ENCODE measurements around the gene DOCK10. TPM values are rescaled to one million over a fixed set of nuclear protein-coding genes. Genes with fewer than 3 reads are reported as not detected.

DOCK10 gene
- total RNA-seq, 2 experiments from 2014 or later: 40.8 to 68.2 TPM

GRCh38 chr2:224990710-224991109, 51.6 kb downstream of the DOCK10 start:
- CTCF ChIA-PET (ENCODE audit: unreplicated experiment): interaction anchor here (1.0 kb wide), 1 partner anchor 9 kb away, joined by 5 read pairs; no protein-coding TSS in a partner anchor
- no peak for DNase-seq (ENCODE audit: low spot score)
- Histone ChIP-seq H3K9me2 (ENCODE audit: insufficient read depth, low read length) (no peaks in the 10 kb centered on the region), H3K36me3 (ENCODE audit: insufficient read depth, low read length) (no peaks in the 10 kb centered on the region; the same call in 1 of the 2 replicates), H3K4me1 (ENCODE audit: insufficient read depth, low read length, poor library complexity, severe bottlenecking) (no peaks in the 10 kb centered on the region), H3K9me3 (ENCODE audit: low read length) (no peaks in the 10 kb centered on the region), H4K20me1 (ENCODE audit: insufficient read depth, low read length) (no peaks in the 10 kb centered on the region), H3K4me3 (ENCODE audit: low read depth, low read length, poor library complexity, severe bottlenecking) (no peak overlapping the region), H3K27ac (ENCODE audit: low read depth, low read length, poor library complexity, severe bottlenecking) (no peak overlapping the region), H3K79me2 (ENCODE audit: insufficient read depth, low read depth, low read length) (no peaks in the 10 kb centered on the region), H3K4me2 (ENCODE audit: low read length) (no peak overlapping the region), H2AFZ (ENCODE audit: low read length) (no peak overlapping the region)
- intact Hi-C loops (cut with micrococcal nuclease; ENCODE audit: unreplicated experiment): no loop called here
- POLR2A ChIA-PET: interaction anchor here (0.5 to 2.0 kb wide), 3 partner anchors 9 to 52 kb away, joined by 3 to 5 read pairs (median 4); no protein-coding TSS in a partner anchor
- no TSS peak for BruUV-seq (replicated peaks)
- TF ChIP-seq CTCF (conservative IDR thresholded peaks at IDR 0.05; ENCODE audit: low read length) (no peak), EZH2phosphoT487 (IDR thresholded peaks at IDR 0.05; ENCODE audit: borderline replicate concordance, low read depth, low read length) (no peak)

- Histone ChIP-seq H2AFZ (ENCODE audit: low read length) (no peak overlapping the region), H3K4me2 (ENCODE audit: low read length) (no peak overlapping the region), H4K20me1 (ENCODE audit: insufficient read depth, low read length) (no peaks in the 10 kb centered on the region), H3K27ac (ENCODE audit: low read depth, low read length, poor library complexity, severe bottlenecking) (no peak overlapping the region), H3K9me3 (ENCODE audit: low read length) (no peaks in the 10 kb centered on the region), H3K4me3 (ENCODE audit: low read depth, low read length, poor library complexity, severe bottlenecking) (no peak overlapping the region), H3K79me2 (ENCODE audit: insufficient read depth, low read depth, low read length) (no peaks in the 10 kb centered on the region), H3K4me1 (ENCODE audit: insufficient read depth, low read length, poor library complexity, severe bottlenecking) (peaks cover 16% of the 10 kb centered on the region), H3K36me3 (ENCODE audit: insufficient read depth, low read length) (no peaks in the 10 kb centered on the region; the same call in 1 of the 2 replicates), H3K9me2 (ENCODE audit: insufficient read depth, low read length) (no peaks in the 10 kb centered on the region)
- TF ChIP-seq EZH2phosphoT487 (IDR thresholded peaks at IDR 0.05; ENCODE audit: borderline replicate concordance, low read depth, low read length): no peak
- no peak for TF ChIP-seq CTCF (conservative IDR thresholded peaks at IDR 0.05; ENCODE audit: low read length)
- ChIA-PET CTCF (ENCODE audit: unreplicated experiment) (no interaction called here), POLR2A (interaction anchor here (1.3 kb wide), 1 partner anchor 76 kb away, joined by 3 read pairs; no protein-coding TSS in a partner anchor)
- BruUV-seq (replicated peaks): no TSS peak
- intact Hi-C loops (cut with micrococcal nuclease; ENCODE audit: unreplicated experiment): no loop called here
- DNase-seq (ENCODE audit: low spot score): no peak
These were observed 54.5 kb downstream of the DOCK10 start for GRCh38 chr2:224987733-224988132.

GRCh38 chr2:224986477-224986876, 55.8 kb downstream of the DOCK10 start:
- Histone ChIP-seq H4K20me1 (ENCODE audit: insufficient read depth, low read length) (no peaks in the 10 kb centered on the region), H3K79me2 (ENCODE audit: insufficient read depth, low read depth, low read length) (no peaks in the 10 kb centered on the region), H3K9me3 (ENCODE audit: low read length) (no peaks in the 10 kb centered on the region), H3K4me1 (ENCODE audit: insufficient read depth, low read length, poor library complexity, severe bottlenecking) (peaks cover 19% of the 10 kb centered on the region), H3K36me3 (ENCODE audit: insufficient read depth, low read length) (no peaks in the 10 kb centered on the region; the same call in 1 of the 2 replicates), H3K4me2 (ENCODE audit: low read length) (no peak overlapping the region), H2AFZ (ENCODE audit: low read length) (no peak overlapping the region), H3K9me2 (ENCODE audit: insufficient read depth, low read length) (no peaks in the 10 kb centered on the region), H3K4me3 (ENCODE audit: low read depth, low read length, poor library complexity, severe bottlenecking) (no peak overlapping the region), H3K27ac (ENCODE audit: low read depth, low read length, poor library complexity, severe bottlenecking) (no peak overlapping the region)
- DNase-seq (ENCODE audit: low spot score): no peak
- intact Hi-C loops (cut with micrococcal nuclease; ENCODE audit: unreplicated experiment): no loop called here
- CTCF ChIA-PET (ENCODE audit: unreplicated experiment): interaction anchor here (1.0 kb wide), 1 partner anchor 8 kb away, joined by 3 read pairs; no protein-coding TSS in a partner anchor
- TF ChIP-seq EZH2phosphoT487 (IDR thresholded peaks at IDR 0.05; ENCODE audit: borderline replicate concordance, low read depth, low read length): no peak
- TF ChIP-seq CTCF (conservative IDR thresholded peaks at IDR 0.05; ENCODE audit: low read length): no peak
- POLR2A ChIA-PET: interaction anchor here (0.6 to 1.9 kb wide), 7 partner anchors 9 to 1309 kb away, joined by 3 to 7 read pairs (median 4); no protein-coding TSS in a partner anchor
- BruUV-seq (replicated peaks): no TSS peak
